Psoas muscle (tissue), 8 donors: Measurements from ENCODE around the gene YPEL2. TPM values are rescaled to one million over a fixed set of nuclear protein-coding genes. Genes with fewer than 3 reads are reported as not detected.

Source experiments
- ATAC-seq, 4 donors: fragments of 200-7000 bp; cut with Tn5 transposase; one replicate each; pipeline ENCODE4 v1.9.1; 2020; ENCODE audit warnings: moderate library complexity in 3 of 4, mild to moderate bottlenecking in 2 of 4
- DNase-seq, 2 donors: peaks; one replicate each; pipeline ENCODE4 v3.0.0-alpha.2; 2020
- H3K27ac ChIP-seq: fragments of 200-600 bp; one replicate; pipeline ENCODE4 v1.8.0; 2022
- H3K27me3 ChIP-seq, 3 donors: fragments of 200-600 bp in 1 of 3; one replicate each; pipeline versions ENCODE4 v1.6.1 to v1.8.0; 2013 to 2022; ENCODE audit warnings: low read length in 2 of 3, mild to moderate bottlenecking in 2 of 3, moderate library complexity in 1 of 3; ENCODE audit not compliant: insufficient read depth in 3 of 3
- H3K36me3 ChIP-seq, 2 donors: fragments of 200-600 bp in 1 of 2; one replicate each; pipeline versions ENCODE4 v1.6.1 to v1.8.0; 2013 to 2022; ENCODE audit warnings: low read depth in 1 of 2, mild to moderate bottlenecking in 1 of 2, moderate library complexity in 1 of 2; ENCODE audit not compliant: insufficient read depth in 1 of 2
- H3K4me1 ChIP-seq: fragments of 200-600 bp; one replicate; pipeline ENCODE4 v1.8.0; 2022
- H3K4me3 ChIP-seq: fragments of 200-600 bp; one replicate; pipeline ENCODE4 v1.8.0; 2022; ENCODE audit warnings: mild to moderate bottlenecking
- H3K9me3 ChIP-seq: fragments of 200-600 bp; one replicate; pipeline ENCODE4 v1.8.0; 2022
- CTCF ChIP-seq: fragments of 200-600 bp; IDR thresholded peaks from one replicate; pipeline ENCODE4 v1.8.0; 2022; ENCODE audit warnings: antibody characterized with exemption
- WGBS, 3 donors: extraction: QIAGEN DNeasy Blood & Tissue Kit; methylation state at CpG; one replicate each; pipeline versions ENCODE4 v1.1.6 to v1.1.7; 2013; 5-methylcytosine and 5-hydroxymethylcytosine counted together
- intact Hi-C, 2 donors: fragments of 100-400 bp; cut with DNase I; formaldehyde crosslinking; loops; one replicate each; pipeline versions ENCODE4 v1.11.0 to v1.14.2; 2022
- polyA plus RNA-seq, 3 donors: library from polyadenylated mRNA; stranded (reverse); fragments of 200-250 nt; gene quantifications; one replicate each; pipeline ENCODE4 v1.2.3, GENCODE V29; 2013
- total RNA-seq, 4 donors: library from RNA; stranded (reverse); fragmentation: NEBNext Ultra II Directional in 2 of 4; extraction: Animal tissue kit (Norgen Biotek cat#: 25700) in 2 of 4; gene quantifications; one replicate each; pipeline versions ENCODE4 v1.2.1 to v1.2.4, GENCODE V29; 2021 to 2023
- donor health status: healthy with polysubstance abuse.
- donor health status: DM: no; HTN: no; CAD: no; lungs with moderate emphysema.
- donor health status: Bipolar disorder and iron deficiency.
- donor health status: healthy.
- donor health status: DM: yes; HTN: yes; CAD: no.
- donor health status: DM: no; HTN: no; CAD: no.
- donor health status: DM: no; HTN: no; CAD: no.
- donor health status: DM: yes; HTN: yes; CAD: no.

The YPEL2 gene
- total and polyA plus RNA-seq, 7 donors, result 1.9 to 47.8 (median 19.9) TPM

- Histone ChIP-seq H3K9me3 (no peaks in the 10 kb centered on the region), H3K4me1 (peaks cover 20% of the 10 kb centered on the region), H3K27me3 (no peaks in the 10 kb centered on the region), H3K4me3 (no peak overlapping the region), H3K36me3 (peaks cover 0 to 80% of the 10 kb centered on the region in 2 donors), H3K27ac (peak overlapping the region; percentile 11)
- intact Hi-C loops, result no loop called here
- DNase-seq, result no peak
- no peak for TF ChIP-seq CTCF
- 93 to 98% (median 96%) methylated on average over 15 of the region's 15 CpGs for WGBS, 3 donors
- ATAC-seq, result peak in 3 of 4 donors; percentile 48 to 56 (median 53)
Observed at GRCh38 chr17:59397316-59398073, 66.0 kb downstream of the YPEL2 start.

- Histone ChIP-seq H3K4me1 (peaks cover 20% of the 10 kb centered on the region), H3K27ac (peak overlapping the region; percentile 31), H3K36me3 (peaks cover 0 to 90% of the 10 kb centered on the region in 2 donors), H3K27me3 (no peaks in the 10 kb centered on the region), H3K4me3 (no peak overlapping the region), H3K9me3 (no peaks in the 10 kb centered on the region)
- intact Hi-C loops, result no loop called here
- DNase-seq (no peak), ATAC-seq (peak; percentile 40 to 77 (median 54))
- no peak for TF ChIP-seq CTCF
- WGBS, 3 donors, result 24 to 42% (median 25%) methylated on average over 7 of the region's 7 CpGs
Observed at GRCh38 chr17:59399914-59400313, 68.5 kb downstream of the YPEL2 start.

GRCh38 chr17:59400858-59401257 lies 69.4 kb downstream of the YPEL2 start:
- H3K4me1 ChIP-seq, result peaks cover 24% of the 10 kb centered on the region
- peak overlapping the region; percentile 31 for H3K27ac ChIP-seq
- peaks cover 0 to 81% of the 10 kb centered on the region in 2 donors for H3K36me3 ChIP-seq
- no peak for TF ChIP-seq CTCF
- ATAC-seq, result no peak
- 78 to 89% (median 79%) methylated on average over 5 of the region's 5 CpGs for whole genome bisulfite sequencing, 3 donors
- no peaks in the 10 kb centered on the region for H3K27me3 ChIP-seq
- DNase-seq, result no peak
- intact Hi-C loops, result no loop called here
- no peak overlapping the region for H3K4me3 ChIP-seq
- H3K9me3 ChIP-seq, result no peaks in the 10 kb centered on the region

GRCh38 chr17:59401274-59401673 lies 69.8 kb downstream of the YPEL2 start:
- no peaks in the 10 kb centered on the region for H3K9me3 ChIP-seq
- H3K27ac ChIP-seq, result peak overlapping the region; percentile 6
- ATAC-seq, result no peak
- WGBS, 3 donors, result 66 to 92% (median 78%) methylated on average over 3 of the region's 3 CpGs
- H3K27me3 ChIP-seq, result no peaks in the 10 kb centered on the region
- TF ChIP-seq CTCF, result no peak
- H3K36me3 ChIP-seq, result peaks cover 0 to 76% of the 10 kb centered on the region in 2 donors
- peaks cover 28% of the 10 kb centered on the region for H3K4me1 ChIP-seq
- intact Hi-C loops, result no loop called here
- DNase-seq, result no peak
- no peak overlapping the region for H3K4me3 ChIP-seq
